Brain microvascular endothelial cell (primary cell): ENCODE data around the gene PIP5KL1.

Experiments
- DNase-seq: peaks from one replicate; pipeline ENCODE4 v3.0.0-alpha.2; 2020
- H3K27ac ChIP-seq: fragments of 250-450 bp; sonication (Bioruptor Pico); 2 replicates; pipeline ENCODE4 v1.5.1; 2020; ENCODE audit warnings: mild to moderate bottlenecking, moderate library complexity
- H3K27me3 ChIP-seq: fragments of 250-450 bp; sonication (Bioruptor Pico); replicated peaks from 2 replicates; pipeline ENCODE4 v1.5.1; 2020; ENCODE audit warnings: mild to moderate bottlenecking
- H3K36me3 ChIP-seq: fragments of 250-450 bp; sonication (Bioruptor Pico); replicated peaks from 2 replicates; pipeline ENCODE4 v1.5.1; 2020; ENCODE audit warnings: mild to moderate bottlenecking
- H3K4me3 ChIP-seq: 2 replicates; pipeline ENCODE4 v1.5.1; 2011; ENCODE audit warnings: low read depth, mild to moderate bottlenecking, control low read depth, low read length, moderate library complexity
- in situ Hi-C: cut with HindIII; loops from 2 replicates; pipeline ENCODE4 v1.10.0; 2017; ENCODE audit warnings: low sequenced_read_pairs, low pct_ligation_motif_present
- TF ChIP-seq, protein P1 (sequence below): IDR thresholded peaks from 2 replicates; pipeline ENCODE4 v1.5.1; 2011; ENCODE audit warnings: low read depth, mild to moderate bottlenecking, moderate library complexity, low read length, control low read depth, inconsistent platforms; ENCODE audit errors: missing control alignments

Gene PIP5KL1

DNA sequence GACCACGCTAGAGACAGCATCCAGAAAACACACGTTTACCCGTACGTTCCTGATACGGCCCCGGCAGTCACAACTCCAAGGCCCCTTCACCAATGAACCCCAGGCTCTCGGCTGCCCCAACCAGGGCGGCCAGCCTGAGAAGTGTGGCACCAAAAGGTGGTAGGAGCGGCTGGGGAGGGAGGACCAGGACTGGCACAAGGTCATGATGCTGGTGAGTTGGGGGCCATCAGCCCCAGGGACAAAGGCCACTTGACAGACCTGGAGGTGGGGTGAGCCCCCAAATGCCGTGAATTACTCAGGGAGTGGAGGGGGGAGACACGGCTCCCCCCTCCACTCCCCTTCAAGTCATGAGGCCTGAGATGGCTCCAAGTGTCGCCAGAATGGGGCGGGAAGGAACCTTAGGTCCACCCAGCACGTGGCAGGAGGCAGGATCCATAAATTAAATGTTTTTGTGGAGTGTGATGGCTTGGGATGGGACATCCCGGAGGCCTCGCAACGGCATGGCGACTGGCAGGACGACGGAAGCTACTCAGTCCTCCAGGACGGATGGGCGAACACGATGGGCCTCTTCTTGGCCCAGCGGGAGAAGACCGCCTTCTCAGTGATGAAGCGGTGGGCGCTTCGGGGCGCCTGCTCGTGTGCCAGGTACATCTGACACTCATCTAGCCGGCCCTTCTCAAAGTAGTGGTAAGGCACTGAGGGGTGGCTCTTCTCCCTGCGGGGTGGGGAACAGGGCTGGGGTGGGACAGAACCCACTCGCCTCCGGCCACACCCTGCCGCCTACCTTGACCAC, 22.5 kb downstream of the PIP5KL1 start:
- TF ChIP-seq, protein P1, sequence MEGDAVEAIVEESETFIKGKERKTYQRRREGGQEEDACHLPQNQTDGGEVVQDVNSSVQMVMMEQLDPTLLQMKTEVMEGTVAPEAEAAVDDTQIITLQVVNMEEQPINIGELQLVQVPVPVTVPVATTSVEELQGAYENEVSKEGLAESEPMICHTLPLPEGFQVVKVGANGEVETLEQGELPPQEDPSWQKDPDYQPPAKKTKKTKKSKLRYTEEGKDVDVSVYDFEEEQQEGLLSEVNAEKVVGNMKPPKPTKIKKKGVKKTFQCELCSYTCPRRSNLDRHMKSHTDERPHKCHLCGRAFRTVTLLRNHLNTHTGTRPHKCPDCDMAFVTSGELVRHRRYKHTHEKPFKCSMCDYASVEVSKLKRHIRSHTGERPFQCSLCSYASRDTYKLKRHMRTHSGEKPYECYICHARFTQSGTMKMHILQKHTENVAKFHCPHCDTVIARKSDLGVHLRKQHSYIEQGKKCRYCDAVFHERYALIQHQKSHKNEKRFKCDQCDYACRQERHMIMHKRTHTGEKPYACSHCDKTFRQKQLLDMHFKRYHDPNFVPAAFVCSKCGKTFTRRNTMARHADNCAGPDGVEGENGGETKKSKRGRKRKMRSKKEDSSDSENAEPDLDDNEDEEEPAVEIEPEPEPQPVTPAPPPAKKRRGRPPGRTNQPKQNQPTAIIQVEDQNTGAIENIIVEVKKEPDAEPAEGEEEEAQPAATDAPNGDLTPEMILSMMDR = no peak
- Histone ChIP-seq H3K36me3 (peaks cover 30% of the 10 kb centered on the region), H3K27ac (no peak overlapping the region), H3K27me3 (no peaks in the 10 kb centered on the region), H3K4me3 (no peak overlapping the region)
- DNase-seq = no peak
- in situ Hi-C loops = no loop called here

DNA sequence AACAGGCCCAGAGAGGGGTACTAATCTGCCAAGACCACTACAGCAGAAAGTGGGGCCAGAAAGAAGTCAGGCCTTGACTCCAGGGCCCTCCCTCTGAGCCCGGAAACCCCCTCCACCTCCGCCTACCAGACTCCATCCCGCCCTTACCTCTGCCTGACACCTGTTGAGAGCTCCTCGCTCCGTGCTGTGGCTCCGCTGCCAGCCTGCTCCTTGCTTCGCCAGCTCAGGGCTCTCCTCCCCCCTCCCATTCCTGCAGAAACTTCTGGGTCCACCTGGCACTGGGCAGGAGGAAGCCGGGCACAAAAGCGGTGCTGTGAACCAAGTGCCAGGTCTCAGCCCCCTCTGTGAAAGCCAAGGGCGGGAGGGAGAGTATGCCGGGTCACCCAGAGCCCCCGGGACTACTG, 24.8 kb downstream of the PIP5KL1 start:
- DNase-seq = no peak
- Histone ChIP-seq H3K27ac (no peak overlapping the region), H3K27me3 (no peaks in the 10 kb centered on the region), H3K4me3 (no peak overlapping the region), H3K36me3 (peaks cover 8% of the 10 kb centered on the region)
- in situ Hi-C loops = no loop called here
- TF ChIP-seq, protein P1 = no peak

DNA sequence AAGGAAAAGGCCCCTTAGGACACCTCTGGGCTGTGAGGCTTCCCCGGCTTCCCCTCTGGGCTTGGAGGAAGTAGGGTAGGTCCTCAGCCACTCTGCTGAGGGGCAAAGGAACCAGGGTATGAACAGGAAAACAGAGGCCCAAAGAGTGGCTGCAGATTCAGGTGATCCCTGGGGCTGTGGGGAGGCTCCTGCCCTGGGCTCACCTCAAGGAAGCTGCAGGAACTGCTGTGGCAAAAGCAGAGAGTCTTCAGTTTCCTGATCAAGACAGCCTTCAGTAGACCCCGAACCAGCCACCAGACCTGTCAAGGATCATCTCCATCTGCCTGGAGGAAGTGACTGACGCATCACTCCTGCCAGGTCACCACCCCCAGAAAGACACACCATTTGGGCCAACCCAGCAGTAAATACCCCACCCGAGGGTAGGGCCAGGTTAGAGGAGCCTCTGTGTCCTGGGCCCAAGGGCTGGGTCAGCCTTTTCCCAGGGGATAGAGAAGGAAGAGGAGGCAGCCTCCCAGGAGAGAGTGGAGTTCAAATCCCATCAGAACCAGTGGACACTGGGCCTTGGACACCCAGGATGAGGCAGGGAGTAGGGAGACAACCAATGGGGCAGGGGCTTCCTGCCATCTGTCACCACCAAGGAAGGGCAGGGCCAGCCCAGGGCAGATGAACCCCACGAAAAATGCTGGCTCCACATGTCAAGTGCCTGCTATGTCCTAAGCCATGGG, 25.4 kb downstream of the PIP5KL1 start:
- H3K27me3 ChIP-seq = no peaks in the 10 kb centered on the region
- in situ Hi-C loops = no loop called here
- peaks cover 8% of the 10 kb centered on the region for H3K36me3 ChIP-seq
- no peak overlapping the region for H3K27ac ChIP-seq
- H3K4me3 ChIP-seq = no peak overlapping the region
- TF ChIP-seq, protein P1 = no peak
- no peak for DNase-seq

DNA sequence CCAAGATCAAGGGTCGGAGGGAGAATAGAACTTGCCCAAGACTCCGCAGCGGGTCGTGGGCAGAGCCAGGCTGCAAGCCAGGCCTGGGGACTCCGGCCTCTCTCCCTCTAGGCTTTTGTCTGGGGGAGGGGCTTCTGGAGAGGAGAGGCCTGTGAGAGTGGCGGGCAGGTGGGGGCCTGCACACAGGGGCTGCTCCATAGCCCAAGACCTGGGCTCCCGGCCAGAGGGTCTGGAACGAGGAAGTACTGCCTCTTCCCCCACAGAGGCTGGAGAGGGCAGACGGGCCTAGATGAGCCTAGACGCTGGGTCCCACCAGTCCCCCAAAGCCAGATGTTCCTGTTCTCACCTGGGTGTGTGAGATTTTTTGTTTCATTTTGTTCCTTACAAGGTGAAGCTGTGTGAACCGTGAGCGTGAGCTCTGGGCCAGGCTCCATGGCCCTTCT, 26.0 kb downstream of the PIP5KL1 start:
- DNase-seq = no peak
- H3K27me3 ChIP-seq = no peaks in the 10 kb centered on the region
- no peak overlapping the region for H3K4me3 ChIP-seq
- no peak overlapping the region for H3K27ac ChIP-seq
- in situ Hi-C loops = no loop called here
- peaks cover 5% of the 10 kb centered on the region for H3K36me3 ChIP-seq
- TF ChIP-seq, protein P1 = no peak

DNA sequence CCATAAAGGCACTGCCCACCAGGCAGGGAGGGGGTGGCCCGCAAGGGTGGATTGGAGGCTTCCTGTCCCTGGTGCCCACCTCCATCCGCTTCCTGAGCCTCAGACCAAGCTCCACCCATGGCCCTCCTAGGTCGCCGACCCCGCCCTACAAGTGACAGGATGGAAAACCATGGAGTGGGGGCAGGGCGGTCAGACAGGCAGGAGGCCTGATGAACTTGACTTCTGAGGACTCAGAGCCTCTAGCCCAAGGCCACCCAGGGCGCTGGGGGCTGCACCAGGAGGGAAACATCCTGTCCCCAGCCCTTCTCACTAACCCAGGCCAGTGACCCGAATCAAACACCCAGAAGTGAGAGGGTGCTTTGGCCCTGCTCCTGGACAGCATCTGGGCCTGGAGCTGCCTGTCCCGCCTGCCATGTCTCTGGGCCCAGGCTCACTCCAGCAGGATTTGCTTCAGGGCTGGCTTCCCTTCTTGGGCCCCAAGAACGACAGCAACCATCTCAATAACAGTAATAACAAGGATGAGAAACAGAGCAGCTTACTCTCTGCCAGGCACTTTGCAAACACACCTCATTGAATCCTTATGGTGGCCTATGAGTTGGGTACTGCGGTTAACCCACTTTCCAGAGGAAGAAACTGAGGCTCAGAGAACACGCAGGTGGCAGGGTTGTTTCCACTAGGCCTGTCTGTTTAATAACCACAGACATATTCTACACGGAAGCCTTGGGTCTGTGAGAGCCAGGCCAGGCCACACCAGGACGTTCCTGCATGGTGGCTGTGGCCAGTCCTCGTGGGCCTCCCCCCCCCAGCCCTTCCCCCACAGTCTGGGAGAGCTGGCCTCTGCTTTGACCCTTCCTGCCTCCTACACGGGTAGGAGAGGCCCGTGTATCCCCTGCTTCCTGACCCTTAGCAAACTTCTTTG, 26.8 kb downstream of the PIP5KL1 start:
- Histone ChIP-seq H3K27ac (no peak overlapping the region), H3K4me3 (no peak overlapping the region), H3K27me3 (no peaks in the 10 kb centered on the region), H3K36me3 (peaks cover 4% of the 10 kb centered on the region)
- in situ Hi-C loops = no loop called here
- TF ChIP-seq, protein P1 = no peak
- DNase-seq = no peak
